HG02623 (cell line): ENCODE measurements around the gene ADGRD2.

Experiments
- ATAC-seq: cut with Tn5 transposase; IDR thresholded peaks from one replicate; pipeline ENCODE4 v1.9.1; 2021; ENCODE audit warnings: moderate library complexity; ENCODE audit not compliant: unreplicated experiment

Gene ADGRD2

DNA sequence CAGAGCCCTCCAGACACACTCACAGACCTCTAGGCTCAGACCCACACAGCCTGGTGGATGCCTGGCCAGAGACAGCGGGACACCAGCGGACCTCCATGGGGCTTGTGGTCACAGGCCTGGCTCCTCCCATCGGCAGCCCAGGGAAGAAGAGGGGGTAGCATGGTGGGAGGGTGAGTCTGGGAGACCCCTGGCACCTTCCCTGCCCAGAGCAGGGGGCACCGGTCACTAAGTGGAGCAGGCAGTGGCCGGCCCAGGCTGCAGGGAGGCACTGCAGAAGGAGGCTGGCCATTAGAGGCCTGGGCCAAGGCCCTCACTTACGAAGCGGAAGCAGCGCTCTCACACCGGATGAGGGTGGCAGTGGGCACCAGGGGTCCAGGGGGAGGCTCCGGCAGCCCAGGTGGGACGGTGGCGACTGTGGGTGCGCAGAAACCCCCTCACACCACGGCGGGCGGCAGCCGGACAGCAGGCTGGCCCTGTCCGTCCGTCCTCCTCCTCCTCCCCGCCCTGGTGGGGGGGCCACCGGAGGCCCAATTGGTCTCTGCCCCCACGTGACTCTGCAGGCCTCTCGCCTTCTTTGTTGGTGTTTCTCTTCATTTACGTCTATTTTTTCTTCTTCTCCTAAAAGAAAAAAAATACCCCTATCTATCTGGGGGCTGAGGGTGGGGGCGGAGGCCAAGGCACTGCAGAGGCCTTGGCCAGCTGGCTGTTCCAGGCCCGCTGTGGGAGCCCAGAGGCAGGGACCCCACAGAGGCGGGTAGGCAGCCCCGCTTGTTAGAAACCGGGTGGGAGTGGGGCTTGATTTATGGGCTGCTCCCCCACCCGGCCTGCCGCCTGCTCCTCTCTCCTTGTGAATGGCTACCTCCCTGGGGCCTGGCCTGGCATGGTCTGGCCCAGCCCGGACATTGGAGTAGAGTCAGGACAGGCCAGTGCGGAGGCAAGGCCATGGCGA, 57.0 kb downstream of the ADGRD2 start, which contains the start of gene NR5A1:
Gene NR5A1 (minus strand): TSS at position 469 of the 949 bp plus-strand sequence. CDS start 4,004 bp downstream, outside the sequence.
- no peak for ATAC-seq

DNA sequence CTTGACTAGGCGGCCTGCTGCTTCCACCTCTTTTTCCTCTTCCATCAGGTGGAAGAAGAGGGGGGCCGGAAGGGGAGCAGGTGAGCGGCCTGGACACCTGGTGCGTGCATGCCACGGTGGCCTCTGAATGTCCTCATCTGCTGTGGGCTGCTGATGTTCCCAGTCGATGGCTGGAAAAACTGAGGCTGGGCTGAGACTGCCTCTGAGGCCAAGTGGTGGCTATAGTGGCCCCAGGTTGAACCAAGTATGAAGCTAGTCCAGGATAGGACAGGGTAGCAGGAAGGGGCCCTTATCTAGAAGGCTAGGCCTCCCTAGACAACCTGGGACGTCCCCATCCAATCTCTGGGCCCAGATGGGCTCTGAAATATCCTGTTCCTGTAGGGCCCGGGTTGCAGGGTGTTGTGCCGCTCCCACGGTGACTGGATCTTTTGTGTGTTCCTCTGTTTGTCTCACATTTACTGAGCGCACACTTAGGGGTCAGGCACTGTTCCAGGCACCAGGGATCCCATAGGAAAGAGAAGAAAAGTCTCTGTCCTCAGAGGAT, 57.7 kb downstream of the ADGRD2 start:
- ATAC-seq = no peak

DNA sequence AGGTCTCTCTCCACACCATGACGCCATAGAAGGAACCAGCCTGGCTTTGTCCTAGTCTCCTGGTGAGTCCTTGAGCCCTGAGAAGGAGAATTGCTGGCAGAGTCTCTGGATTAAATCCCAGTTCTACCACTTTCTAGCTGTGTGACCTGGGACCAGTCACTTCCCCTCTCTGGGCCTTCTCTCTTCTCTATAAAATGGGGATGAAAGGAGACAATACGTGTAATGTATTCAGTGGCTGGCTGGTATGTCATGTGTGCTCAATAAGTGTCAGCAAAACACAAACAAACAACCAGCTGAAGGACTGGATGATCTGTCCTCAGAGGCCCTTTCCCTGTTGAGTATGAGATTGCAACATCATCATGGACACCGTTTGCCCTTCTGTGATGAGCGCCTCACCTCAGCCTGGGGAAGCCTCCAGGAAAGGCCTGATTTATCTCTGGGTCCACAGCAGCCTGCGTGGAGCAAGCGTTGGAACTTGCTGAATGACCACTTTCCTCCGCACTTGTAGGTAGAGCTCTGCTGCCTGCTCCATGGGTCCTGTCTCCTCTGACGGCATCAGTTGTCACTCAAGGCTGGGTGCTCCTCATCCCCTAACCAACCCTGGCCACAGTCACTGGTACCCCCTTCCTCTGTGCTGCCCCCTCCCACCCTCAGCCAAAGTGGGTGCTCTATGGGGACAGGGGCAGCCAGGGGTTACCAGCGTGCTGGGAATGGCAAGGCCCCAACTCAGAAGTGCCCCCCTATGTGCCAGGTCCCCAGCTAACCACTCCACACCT, 60.6 kb downstream of the ADGRD2 start:
- ATAC-seq = no peak

DNA sequence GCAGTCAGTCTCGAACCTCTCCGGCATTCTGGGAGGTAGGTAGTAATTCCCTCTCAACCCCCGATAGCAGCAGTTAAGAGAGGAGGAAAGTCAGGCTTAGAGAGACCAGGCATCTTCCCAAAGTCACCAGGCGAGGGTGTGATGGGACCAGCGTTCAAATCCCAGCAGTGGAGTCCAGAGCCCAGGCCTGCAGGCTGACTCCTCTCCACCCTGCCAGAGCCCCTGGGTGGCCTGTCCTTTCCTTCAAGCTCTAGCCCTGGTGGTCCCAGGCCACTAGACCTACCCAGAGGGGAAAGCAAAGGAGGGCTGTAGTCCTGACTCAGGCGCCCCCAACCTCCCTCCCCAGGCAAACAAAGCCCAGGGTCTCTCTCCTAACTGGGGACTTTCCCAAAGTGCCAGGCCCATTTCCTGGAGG, 61.2 kb downstream of the ADGRD2 start:
- ATAC-seq = no peak

DNA sequence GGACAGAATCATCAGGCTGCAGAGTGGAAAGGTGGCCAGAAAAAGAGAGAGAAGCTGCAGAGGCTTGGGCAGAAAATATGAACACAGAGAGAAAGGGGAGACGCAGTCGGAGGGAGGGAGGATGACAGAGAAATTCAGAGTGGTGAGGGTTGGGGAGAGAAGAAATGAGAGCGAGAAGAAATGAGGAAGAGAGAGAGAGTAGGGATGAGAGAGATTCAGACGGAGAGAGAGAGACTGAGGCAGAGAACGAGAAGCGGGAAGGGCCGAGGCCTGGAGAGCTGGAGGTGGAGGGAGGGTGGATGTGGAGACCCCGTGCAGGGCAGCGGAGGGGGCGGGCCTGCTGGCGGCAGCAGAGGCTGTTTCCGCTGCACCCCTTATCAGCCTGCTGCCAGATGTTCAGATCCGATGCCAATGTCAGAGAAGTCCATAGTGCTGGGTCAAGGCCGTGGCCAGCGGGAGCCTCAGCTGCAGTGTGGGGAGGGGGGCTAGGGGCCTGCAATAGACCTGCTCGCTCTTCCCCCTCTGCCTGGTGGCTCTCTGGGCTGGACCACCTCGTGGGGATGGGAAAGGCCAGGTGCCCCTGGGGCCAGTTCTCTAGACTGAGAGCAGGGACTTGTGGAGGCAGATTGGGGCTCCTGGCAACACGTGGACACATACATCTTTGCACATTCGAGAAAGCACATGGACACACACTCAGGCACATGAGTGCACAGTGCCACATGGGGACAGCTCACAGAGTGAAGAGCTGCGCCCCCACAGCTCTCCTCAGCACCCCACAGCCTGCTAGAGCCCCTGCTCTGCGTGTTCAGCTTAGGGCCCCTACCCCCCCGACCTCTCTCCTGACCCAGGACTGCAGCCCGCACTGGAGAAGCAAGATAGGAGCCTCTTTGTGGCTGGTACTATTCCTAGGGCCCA, 61.9 kb downstream of the ADGRD2 start:
- ATAC-seq = no peak

DNA sequence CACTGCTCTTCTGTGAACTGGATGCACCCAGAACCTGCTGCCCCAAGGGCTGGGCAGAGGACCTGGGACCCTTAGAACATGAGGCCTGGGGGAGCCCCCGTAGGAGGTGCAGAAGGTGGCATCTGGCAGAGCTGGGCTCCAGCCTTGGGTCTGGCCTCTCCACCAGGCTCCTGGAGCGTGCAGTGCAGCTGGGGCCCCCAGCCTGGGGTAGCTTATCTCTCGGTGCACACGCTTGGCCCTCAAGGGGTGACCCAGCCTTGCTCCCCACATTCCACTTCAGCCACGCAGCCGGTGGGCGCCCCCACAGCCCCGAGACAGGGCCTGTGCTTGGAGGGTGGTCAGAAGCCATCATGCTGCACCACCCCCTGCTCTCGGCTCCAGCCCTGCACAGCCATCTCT, 62.6 kb downstream of the ADGRD2 start:
- no peak for ATAC-seq

DNA sequence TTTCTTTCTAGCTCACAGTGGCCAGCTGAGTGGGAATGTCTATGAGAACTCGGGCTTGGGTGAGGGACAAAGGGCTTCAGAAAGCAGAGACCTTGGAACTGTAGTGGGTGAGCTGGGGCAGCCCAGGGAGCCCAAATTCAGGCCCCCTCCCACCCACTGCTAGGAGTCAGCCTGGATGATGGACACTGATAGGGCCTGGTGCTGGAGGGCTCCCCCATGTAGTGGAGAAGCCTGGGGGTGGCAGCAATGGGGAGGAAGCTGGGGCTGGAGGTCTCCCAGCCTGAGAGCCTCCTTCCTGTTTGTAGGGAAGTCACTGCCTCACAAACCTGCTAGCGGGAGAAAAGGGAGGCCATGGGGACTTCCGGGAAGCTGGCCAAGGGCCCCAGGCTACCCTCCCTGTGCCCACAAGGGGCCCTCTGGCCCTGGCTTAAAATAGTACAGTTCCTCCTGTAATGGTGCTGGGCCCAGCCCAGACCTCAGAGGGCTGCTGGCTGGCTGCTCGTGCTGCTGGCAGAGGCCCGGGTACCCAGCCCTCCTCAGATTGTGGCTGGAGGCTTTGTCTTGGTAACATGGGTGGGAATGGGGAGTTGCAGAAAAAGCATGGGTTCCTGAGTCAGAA, 63.2 kb downstream of the ADGRD2 start:
- no peak for ATAC-seq

DNA sequence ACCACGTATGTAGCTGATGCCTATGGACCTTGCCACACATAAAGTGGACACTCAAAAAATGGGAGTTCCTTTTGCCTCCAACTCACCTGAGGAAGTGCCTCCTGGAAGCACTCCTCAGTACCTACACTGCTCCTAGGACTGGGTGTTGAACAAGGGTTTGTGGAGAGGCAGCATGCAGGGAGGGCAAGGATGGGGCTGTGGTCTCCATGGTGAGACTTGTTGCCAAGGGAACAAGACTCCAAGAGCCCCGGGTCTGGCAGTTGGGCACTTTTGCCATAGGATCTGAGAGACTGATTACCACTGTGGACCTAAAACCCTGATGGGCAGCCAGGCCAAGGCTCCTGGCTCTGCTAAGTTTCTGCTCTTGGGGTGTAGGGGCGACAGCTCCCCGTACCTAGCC, 63.9 kb downstream of the ADGRD2 start:
- ATAC-seq = no peak

DNA sequence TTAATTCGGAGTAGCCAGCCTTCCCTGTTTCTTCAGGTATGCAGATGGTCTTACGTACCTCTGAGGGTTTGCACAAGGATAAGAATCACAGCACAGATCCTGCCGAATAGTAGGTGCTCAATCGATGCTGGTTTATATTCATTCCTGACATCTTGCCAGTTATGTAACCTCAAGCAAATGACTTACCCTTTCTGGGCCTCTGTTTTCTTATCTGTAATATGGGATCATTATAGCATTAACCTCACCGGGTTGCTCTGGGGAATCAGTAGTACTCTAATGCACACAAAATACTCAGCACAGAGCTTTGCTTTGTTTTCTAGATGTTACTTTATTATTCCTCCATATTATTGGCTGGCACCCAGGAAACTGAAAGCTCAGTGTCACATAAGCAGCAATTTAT, 64.6 kb downstream of the ADGRD2 start:
- ATAC-seq = no peak

DNA sequence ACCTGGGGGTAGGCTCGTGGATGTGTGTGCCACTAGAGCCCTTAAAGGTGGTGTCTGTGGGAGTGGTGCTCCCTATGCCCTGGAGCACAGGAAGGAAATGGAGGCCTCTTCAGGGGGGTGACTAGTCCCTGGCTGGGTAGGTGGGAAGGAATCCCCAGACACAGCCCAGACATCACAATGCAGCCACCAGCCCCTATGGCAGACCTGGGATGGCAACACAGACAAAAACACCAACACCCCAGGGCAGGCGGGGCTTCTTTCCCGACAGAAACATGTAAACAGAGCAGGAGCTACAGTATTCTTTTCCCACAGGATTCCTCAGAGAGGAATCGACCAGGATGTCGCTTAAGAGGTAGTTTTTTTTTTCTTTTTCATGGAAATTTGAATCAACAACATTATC, 67.3 kb downstream of the ADGRD2 start:
- ATAC-seq = no peak

DNA sequence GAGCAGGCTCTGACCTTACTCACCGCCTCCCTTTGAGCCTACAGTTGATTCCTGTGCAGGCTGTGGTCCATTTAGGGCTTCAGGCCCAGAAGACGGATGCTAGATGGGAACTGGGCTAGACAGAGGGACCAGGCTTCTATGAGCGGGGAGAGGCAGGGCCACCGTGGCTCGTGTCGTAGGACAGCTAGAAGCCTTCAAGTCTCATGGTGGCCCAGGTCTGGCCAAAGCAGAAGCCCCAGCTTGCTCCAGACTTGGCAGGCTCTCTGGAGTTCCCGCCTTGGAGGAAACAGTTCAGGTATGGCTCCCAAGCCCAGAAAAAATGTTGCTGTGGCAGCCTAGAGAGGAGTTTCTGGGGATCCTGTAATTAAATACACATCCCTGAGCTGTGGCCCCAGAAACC, 67.9 kb downstream of the ADGRD2 start:
- no peak for ATAC-seq

DNA sequence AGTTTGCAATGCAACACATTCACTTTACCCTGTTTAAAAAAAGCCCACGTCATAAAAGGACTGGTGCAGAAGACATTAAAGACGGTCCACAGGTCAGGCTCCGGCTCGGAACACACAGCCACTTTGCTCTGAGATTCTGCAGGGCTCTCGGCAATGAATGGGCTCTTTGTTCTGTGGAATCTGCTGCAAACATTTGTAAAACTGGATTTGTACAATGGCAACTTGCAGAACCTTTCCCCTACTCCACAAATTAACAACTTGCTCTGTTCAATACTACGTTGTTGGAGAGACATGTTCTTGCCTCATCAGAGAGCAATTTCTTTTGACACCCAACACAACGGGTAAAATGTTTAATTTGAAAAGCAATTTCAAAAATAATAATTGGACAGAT, 70.0 kb downstream of the ADGRD2 start:
- no peak for ATAC-seq

DNA sequence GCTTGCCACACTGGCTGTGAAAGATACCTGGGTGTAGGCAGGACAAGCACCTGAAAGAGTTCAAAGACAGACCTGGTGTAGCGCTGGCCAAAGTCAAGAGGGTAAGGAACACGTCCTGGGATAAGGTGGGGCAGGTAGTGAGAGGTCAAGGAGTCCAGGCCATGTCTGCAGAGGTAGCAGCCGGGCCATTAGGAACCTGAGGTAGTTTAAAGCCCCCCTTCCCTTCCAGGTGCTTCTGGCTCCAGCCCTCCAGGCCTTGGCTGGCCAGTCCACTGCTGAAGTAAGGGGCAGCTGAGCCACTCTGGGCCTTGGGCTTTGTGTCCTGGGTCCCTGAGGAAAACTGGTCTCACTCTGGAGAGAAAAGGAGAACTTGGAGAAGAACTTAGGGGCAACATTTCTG, 70.9 kb downstream of the ADGRD2 start:
- no peak for ATAC-seq

DNA sequence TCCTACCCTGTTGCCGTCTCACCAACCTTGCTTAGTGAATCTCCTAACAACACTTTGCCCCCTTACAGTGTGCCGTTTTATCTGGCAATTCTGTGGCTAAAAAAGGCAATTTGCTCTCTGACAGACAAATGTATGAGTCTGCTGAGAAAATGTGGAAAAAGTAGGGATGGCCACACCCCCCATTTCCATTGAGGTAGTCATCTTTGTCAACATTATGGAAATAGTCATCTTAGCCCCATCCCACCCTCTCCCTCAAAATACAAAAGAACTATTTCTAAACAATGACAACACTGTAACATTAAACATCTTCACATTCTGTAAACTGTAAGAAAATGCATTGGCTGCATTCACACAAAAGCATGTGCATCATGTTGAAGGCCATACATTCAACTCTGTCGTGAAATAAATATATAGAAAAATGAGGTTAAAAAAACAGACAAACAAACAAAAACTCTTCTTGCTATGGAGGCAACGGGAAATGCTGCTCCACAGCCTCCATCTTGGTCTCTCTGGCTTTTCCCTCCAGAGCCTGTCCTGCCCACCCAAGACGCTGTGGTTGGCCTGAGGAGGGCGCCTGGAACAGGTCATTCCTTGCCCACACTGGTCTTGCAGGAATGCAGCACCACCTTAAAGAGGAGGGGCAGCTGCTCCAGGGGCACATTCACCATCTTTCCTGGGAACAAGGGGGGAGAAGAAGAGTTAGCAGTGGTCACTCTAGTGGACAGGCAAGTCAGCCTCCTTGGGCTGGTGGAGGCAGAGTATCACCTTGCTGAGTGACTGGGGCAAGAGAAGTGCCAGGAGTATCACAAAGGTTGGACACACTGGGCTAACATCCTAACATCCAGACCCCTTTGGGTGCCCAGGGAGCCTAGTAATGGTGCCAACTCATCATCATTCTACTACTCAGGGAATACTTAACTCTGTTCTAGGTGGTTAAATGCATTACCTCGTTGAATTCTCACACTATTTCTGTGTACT, 72.2 kb downstream of the ADGRD2 start:
- no peak for ATAC-seq

DNA sequence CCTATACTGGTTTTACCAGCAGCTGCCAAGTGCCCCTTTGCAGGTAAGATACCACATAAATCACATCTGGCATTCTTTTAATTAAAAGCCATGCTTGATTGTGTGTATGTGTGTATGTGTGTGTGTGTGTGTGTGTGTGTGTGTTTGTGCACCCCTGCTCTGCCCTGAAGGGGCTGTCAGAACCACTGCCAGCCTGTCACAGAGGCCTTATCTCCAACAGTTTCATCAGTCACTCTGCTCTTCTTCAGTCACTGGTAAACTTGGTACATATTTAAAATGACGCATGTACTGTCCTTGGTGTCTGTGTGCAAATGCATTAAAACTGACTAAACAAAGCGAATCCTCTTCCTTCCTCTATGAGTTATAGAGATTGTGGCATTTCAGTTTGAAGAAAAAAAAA, 75.9 kb downstream of the ADGRD2 start:
- no peak for ATAC-seq

DNA sequence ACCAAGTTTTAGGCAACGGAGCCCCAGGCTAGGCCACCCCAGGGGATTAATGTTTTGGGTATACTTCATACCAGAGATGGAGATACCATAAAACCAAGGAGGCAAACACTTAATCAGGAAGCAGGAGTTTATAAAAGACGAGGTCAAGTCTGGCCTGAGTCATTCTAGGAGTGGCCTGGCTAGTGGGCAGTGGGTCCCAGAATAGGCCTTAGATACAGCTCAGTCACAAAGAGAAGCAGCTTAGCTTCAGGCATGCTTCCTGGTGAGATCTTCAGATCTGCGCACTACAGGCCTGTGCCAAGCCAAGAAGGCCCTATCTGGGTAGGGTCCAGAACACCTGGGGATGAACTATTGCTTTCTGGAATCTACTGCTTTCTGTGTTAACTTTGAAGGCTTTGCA, 77.5 kb downstream of the ADGRD2 start:
- no peak for ATAC-seq
